Measurements from ENCODE around the gene HMG20A.
A peak's percentile ranks its signal among the peaks of the same experiment; 100 is the strongest.

HMG20A gene

DNA sequence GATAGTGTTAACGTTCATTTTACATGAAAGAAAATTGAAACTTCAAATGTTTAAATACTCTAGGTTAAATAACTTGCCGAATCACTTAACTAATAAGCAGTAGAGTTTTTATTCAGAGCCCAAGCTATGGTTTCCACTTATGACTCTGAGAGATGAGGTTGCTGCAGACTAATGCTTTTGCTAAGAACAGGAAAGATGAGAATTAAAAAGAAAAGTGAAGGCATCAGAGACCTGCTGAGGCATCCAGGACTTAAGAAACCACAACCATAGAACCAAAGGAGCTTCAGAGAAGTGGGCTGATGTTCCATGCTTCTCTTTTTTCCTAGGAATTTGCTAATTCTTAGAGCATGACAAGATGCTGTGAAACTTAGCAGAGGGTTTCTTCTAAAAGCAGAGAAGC, 9.5 kb downstream of the HMG20A start:
- no peak for DNase-seq (ENCODE audit: low spot score)

GRCh38 chr15:77430652-77431051, 10.0 kb downstream of the HMG20A start:
- DNase-seq (ENCODE audit: low spot score): no peak

GRCh38 chr15:77436822-77437221, 16.1 kb downstream of the HMG20A start:
- DNase-seq (ENCODE audit: low spot score): no peak

DNA sequence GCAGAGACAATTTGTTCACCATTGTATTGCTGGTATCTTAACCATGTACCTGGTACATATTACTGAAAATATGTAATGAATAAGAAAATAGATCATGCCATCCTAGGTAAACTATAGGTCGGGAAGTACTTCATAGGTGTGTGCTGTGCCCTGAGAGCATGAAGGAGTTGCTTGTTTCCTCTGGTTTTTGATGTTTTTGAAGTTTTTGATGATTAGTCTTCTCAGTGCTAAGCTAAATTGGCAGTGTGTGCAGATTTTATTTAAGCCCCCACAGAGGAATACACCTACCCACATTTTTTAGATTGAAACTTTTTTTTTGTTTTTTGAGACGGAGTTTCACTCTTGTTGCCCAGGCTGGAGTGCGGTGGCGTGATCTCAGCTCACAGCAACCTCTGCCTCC, 16.6 kb downstream of the HMG20A start:
- no peak for DNase-seq (ENCODE audit: low spot score)

GRCh38 chr15:77440378-77440999, 19.8 kb downstream of the HMG20A start:
- no peak for DNase-seq (ENCODE audit: low spot score)

DNA sequence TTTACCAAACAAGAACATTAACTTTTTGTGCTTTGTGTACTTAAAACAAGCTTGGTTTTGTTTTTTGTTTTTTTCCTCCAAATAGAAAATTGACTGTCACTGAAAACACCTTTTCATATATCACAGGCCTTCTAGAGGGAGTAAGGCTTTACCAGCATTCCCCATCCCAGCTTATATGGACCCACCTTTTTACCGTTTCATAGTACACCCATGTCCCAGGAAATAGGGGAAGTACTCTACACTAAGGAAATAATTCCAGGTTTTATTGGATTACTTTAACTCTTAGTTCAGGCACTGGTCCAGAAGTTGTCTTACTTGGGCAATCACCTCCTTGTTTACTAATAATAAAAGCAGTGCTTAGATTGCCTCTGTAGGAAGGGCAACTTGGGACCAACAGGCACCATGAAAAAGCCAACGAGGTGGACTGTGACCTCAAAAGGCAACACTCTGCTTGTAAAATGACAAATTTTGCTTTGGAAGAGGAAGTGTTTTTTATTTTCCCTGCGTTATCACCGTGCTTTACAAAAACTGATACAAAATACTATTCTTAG, 26.2 kb downstream of the HMG20A start:
- no peak for DNase-seq (ENCODE audit: low spot score)

- no peak for DNase-seq (ENCODE audit: low spot score)
These were observed 33.6 kb downstream of the HMG20A start for GRCh38 chr15:77454265-77454664.

- DNase-seq (ENCODE audit: low spot score): no peak
These were observed 34.3 kb downstream of the HMG20A start for GRCh38 chr15:77454951-77455350.

DNA sequence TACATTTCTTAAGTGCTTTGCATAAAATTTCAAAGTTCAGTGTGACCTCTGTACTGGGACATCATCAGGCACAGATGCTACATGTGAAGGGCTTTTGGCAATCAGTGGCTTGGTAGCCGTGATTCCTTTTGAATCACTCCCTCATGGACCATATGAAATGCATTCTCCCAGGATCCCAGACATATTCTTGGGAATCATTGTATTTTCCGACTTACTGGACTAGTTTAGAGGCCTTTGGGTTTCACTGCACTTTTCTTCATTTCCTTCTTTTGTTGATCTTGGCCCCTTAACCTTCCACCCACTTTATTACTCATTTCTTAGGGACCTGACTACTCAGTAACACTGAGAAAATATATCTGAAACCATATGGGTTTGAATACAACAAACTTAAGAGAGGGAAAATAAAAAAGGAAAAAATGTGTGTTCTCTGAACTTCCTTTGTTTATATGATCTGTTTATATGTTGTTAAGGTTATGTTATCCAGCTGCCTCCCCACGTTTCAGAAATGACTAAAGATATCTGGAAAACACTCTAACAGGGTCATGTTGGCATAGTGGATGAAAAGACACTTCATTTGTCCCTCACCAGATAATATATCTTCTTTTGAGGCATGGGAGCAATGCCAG, 35.1 kb downstream of the HMG20A start:
- DNase-seq (ENCODE audit: low spot score): no peak

DNA sequence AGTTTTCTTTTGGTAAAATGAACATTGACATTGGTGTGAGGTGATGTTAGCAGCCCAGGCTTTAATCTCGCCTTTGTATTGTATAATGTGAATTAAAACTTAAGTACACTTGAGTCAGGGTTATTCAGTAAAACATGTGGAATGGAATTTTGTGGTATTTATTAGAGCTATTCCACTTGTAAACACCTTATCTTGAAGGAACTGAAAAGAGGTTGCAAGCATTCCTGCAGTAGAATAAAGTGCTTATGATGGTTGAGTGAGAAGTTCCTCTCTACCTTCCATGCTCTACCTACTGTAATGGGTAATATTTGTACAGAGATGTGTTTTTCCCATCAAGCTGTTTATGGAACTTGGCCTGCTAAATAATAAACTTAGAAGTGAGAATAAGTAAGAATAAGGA, 36.1 kb downstream of the HMG20A start:
- no peak for DNase-seq (ENCODE audit: low spot score)

- DNase-seq (ENCODE audit: low spot score): no peak
These were observed 36.7 kb downstream of the HMG20A start for GRCh38 chr15:77457191-77457904.

GRCh38 chr15:77457905-77458265, 37.2 kb downstream of the HMG20A start:
- no peak for DNase-seq (ENCODE audit: low spot score)

DNA sequence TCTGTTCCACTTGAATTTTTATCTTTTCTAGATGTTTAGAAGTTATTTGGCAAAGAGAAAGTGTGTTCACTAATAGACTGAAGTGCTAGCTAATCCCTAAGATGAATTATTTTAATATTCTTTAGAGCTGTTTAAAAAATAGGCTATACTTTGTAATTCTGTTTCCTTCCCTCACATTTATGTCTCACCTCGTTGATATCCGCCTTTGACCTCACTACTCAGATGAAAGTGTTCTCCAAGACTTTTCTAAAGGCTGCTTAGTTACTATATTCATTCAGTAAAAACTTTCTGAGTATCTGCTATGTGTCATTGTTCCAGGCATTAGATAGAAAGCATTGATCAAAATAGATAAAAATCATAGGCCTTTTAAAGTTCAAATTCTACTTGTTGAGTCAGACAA, 38.3 kb downstream of the HMG20A start:
- DNase-seq (ENCODE audit: low spot score): no peak

DNA sequence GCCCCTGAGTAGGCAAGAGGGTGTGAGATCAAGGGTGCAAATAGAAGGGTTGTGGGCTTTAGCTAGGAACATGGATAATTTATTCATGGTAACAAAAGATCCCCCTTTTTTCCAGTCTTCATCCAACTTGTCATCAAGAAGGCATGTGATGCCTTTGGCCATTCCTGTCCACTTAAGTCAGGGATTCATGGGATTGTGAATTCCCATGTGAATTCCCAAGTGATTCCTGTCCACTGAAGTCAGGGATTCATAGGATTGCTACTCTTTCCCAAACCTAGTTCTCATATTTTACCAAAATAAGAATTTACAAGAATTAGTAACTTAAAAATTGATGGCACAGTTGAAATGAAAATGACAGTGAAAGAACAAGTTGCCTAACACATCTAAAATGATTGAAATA, 40.8 kb downstream of the HMG20A start:
- no peak for DNase-seq (ENCODE audit: low spot score)

GRCh38 chr15:77464129-77464865, 43.6 kb downstream of the HMG20A start:
- no peak for DNase-seq (ENCODE audit: low spot score)

- DNase-seq (ENCODE audit: low spot score): no peak
These were observed 45.8 kb downstream of the HMG20A start for GRCh38 chr15:77466521-77466920.

DNA sequence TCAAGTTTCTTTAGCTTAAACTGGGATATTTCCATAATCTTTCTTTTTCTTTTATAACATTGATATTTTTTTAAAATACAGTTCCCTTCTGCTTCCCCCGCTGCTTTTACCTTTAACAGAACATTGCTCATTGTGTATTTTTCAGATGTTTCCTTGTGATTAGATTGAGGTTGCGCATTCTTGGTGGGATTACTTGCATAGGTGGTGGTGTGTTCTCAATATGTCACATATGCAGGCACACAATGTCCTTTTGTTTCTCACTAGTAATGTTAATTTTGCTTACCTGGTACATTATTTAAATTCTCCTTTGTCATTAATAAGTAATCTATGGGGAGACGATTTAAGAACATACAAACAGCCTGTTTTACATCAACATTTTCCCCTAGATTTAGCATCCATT, 48.2 kb downstream of the HMG20A start:
- DNase-seq (ENCODE audit: low spot score): no peak

- DNase-seq (ENCODE audit: low spot score): no peak
These were observed 49.5 kb downstream of the HMG20A start for GRCh38 chr15:77470235-77470634.

- DNase-seq (ENCODE audit: low spot score): no peak
These were observed 52.6 kb downstream of the HMG20A start for GRCh38 chr15:77473328-77473727.

GRCh38 chr15:77474310-77474988, 53.8 kb downstream of the HMG20A start:
- DNase-seq (ENCODE audit: low spot score): no peak

GRCh38 chr15:77475001-77475400, 54.3 kb downstream of the HMG20A start:
- DNase-seq (ENCODE audit: low spot score): no peak

DNA sequence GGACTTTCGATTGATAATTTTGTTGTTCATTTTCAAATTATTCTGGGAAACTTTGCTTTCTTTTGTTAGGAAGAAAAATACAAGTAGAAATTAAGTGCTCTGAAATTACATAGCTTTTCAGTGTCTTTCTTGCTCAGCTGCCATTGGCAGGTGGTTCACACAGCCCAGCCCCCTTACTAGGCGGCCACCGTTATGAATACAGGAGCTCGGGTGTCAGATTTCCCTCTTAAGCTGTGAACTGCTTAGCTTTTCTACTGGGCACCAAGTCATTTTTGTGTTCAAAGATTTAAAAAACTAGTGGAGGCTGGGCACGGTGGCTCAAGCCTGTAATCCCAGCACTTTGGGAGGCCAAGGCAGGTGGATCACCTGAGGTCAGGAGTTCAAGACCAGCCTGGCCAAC, 55.2 kb downstream of the HMG20A start:
- DNase-seq (ENCODE audit: low spot score): peak; percentile 57

Measured in iPS-NIHi11 (cell line).